Loucy (cell line): Measurements from ENCODE around the gene ESYT2.

Source experiments
- H2AFZ ChIP-seq: fragments of 200-600 bp; sonication (generic); 2 replicates; pipeline ENCODE4 v1.6.0; 2016; ENCODE audit warnings: antibody characterized with exemption, mild to moderate bottlenecking, low read length, moderate library complexity
- H3F3A ChIP-seq: fragments of 200-600 bp; 2 replicates; pipeline ENCODE4 v1.6.0; 2016; ENCODE audit warnings: antibody characterized with exemption, low read depth, mild to moderate bottlenecking
- H3K27me3 ChIP-seq: fragments of 200-600 bp; sonication (generic); 2 replicates; pipeline ENCODE4 v1.6.1; 2014; ENCODE audit warnings: low read length, mild to moderate bottlenecking; ENCODE audit not compliant: insufficient read depth, poor library complexity, severe bottlenecking
- H3K36me3 ChIP-seq: fragments of 200-600 bp; sonication (generic); 2 replicates; pipeline ENCODE4 v1.6.1; 2016; ENCODE audit warnings: low read length; ENCODE audit not compliant: insufficient read depth
- H3K4me1 ChIP-seq: fragments of 200-600 bp; sonication (generic); 2 replicates; pipeline ENCODE4 v1.5.1; 2014; ENCODE audit warnings: low read length, mild to moderate bottlenecking; ENCODE audit not compliant: insufficient read depth, poor library complexity, severe bottlenecking
- H3K4me2 ChIP-seq: fragments of 200-600 bp; sonication (generic); 2 replicates; pipeline ENCODE4 v1.6.0; 2014; ENCODE audit warnings: antibody characterized with exemption, low read length, low read depth, mild to moderate bottlenecking; ENCODE audit not compliant: poor library complexity, severe bottlenecking
- H3K4me3 ChIP-seq: fragments of 200-600 bp; sonication (generic); 2 replicates; pipeline ENCODE4 v1.5.1; 2014; ENCODE audit warnings: low read length, mild to moderate bottlenecking, mixed read lengths; ENCODE audit not compliant: poor library complexity, severe bottlenecking
- H3K79me2 ChIP-seq: fragments of 200-600 bp; sonication (generic); 2 replicates; pipeline ENCODE4 v1.6.1; 2014; ENCODE audit warnings: low read length; ENCODE audit not compliant: insufficient read depth
- H3K9ac ChIP-seq: fragments of 200-600 bp; sonication (generic); 2 replicates; pipeline ENCODE4 v1.6.0; 2014; ENCODE audit warnings: mild to moderate bottlenecking, low read depth, low read length, moderate library complexity; ENCODE audit not compliant: poor library complexity, severe bottlenecking
- H3K9me2 ChIP-seq: fragments of 200-600 bp; sonication (generic); replicated peaks from 2 replicates; pipeline ENCODE4 v1.6.1; 2016; ENCODE audit warnings: low read depth, low read length, mixed read lengths
- H3K9me3 ChIP-seq: fragments of 200-600 bp; sonication (generic); 2 replicates; pipeline ENCODE4 v1.6.1; 2014; ENCODE audit warnings: mild to moderate bottlenecking, antibody characterized with exemption, low read length, low read depth; ENCODE audit not compliant: insufficient read depth
- H4K20me1 ChIP-seq: fragments of 200-600 bp; sonication (generic); 2 replicates; pipeline ENCODE4 v1.6.0; 2014; ENCODE audit warnings: antibody characterized with exemption, low read length, mild to moderate bottlenecking; ENCODE audit not compliant: insufficient read depth, poor library complexity, severe bottlenecking
- CTCF ChIP-seq: fragments of 200-600 bp; sonication (generic); conservative IDR thresholded peaks from 2 replicates; pipeline ENCODE4 v1.5.1; 2014; ENCODE audit warnings: mild to moderate bottlenecking, antibody characterized with exemption, low read length
- EZH2phosphoT487 ChIP-seq: fragments of 200-600 bp; IDR thresholded peaks from 2 replicates; pipeline ENCODE4 v1.6.1; 2018; ENCODE audit warnings: antibody characterized with exemption, mild to moderate bottlenecking, moderate library complexity, borderline replicate concordance

ESYT2 gene

GRCh38 chr7:158684329-158684728, 145.0 kb downstream of the ESYT2 start:
- no peaks in the 10 kb centered on the region for H3F3A ChIP-seq
- no peaks in the 10 kb centered on the region for H3K79me2 ChIP-seq
- H3K9me2 ChIP-seq: no peaks in the 10 kb centered on the region
- H2AFZ ChIP-seq: no peak overlapping the region
- H4K20me1 ChIP-seq: no peaks in the 10 kb centered on the region
- no peaks in the 10 kb centered on the region for H3K27me3 ChIP-seq
- H3K9ac ChIP-seq: no peak overlapping the region
- no peak overlapping the region for H3K4me3 ChIP-seq
- no peak overlapping the region for H3K4me2 ChIP-seq
- TF ChIP-seq CTCF (no peak), EZH2phosphoT487 (no peak)
- H3K36me3 ChIP-seq: peaks cover 75% of the 10 kb centered on the region; the same call in 1 of the 2 replicates
- H3K9me3 ChIP-seq: no peaks in the 10 kb centered on the region
- peaks cover 4% of the 10 kb centered on the region for H3K4me1 ChIP-seq

GRCh38 chr7:158683541-158683940, 145.8 kb downstream of the ESYT2 start:
- H3K9me3 ChIP-seq: no peaks in the 10 kb centered on the region
- H3K4me3 ChIP-seq: no peak overlapping the region
- H3F3A ChIP-seq: no peaks in the 10 kb centered on the region
- no peaks in the 10 kb centered on the region for H3K79me2 ChIP-seq
- peaks cover 74% of the 10 kb centered on the region for H3K36me3 ChIP-seq
- peaks cover 4% of the 10 kb centered on the region for H3K4me1 ChIP-seq
- H3K9me2 ChIP-seq: no peaks in the 10 kb centered on the region
- no peaks in the 10 kb centered on the region for H3K27me3 ChIP-seq
- no peaks in the 10 kb centered on the region for H4K20me1 ChIP-seq
- TF ChIP-seq EZH2phosphoT487: no peak
- no peak for TF ChIP-seq CTCF
- H3K4me2 ChIP-seq: no peak overlapping the region
- H2AFZ ChIP-seq: no peak overlapping the region
- no peak overlapping the region for H3K9ac ChIP-seq

GRCh38 chr7:158682456-158682855, 146.9 kb downstream of the ESYT2 start:
- no peaks in the 10 kb centered on the region for H3K9me2 ChIP-seq
- no peaks in the 10 kb centered on the region for H3F3A ChIP-seq
- no peak overlapping the region for H3K4me3 ChIP-seq
- H2AFZ ChIP-seq: no peak overlapping the region
- H3K9ac ChIP-seq: no peak overlapping the region
- no peak for TF ChIP-seq EZH2phosphoT487
- no peak for TF ChIP-seq CTCF
- H3K9me3 ChIP-seq: no peaks in the 10 kb centered on the region
- H3K79me2 ChIP-seq: no peaks in the 10 kb centered on the region
- no peak overlapping the region for H3K4me2 ChIP-seq
- peaks cover 11% of the 10 kb centered on the region for H3K4me1 ChIP-seq
- H3K36me3 ChIP-seq: peaks cover 63% of the 10 kb centered on the region
- no peaks in the 10 kb centered on the region for H4K20me1 ChIP-seq
- H3K27me3 ChIP-seq: no peaks in the 10 kb centered on the region
